CD8-positive, alpha-beta memory T cell (primary cell): Measurements from ENCODE around the gene ITPR2. TPM values are rescaled to one million over a fixed set of nuclear protein-coding genes. Genes with fewer than 3 reads are reported as not detected.
A peak's percentile ranks its signal among the peaks of the same experiment; 100 is the strongest.
"Not testable (repeated sequence)": the region's sequence is repeated elsewhere in the genome, so short reads cannot be mapped to it uniquely, and the experiment has no call there.

Experiments used
- CTCF ChIA-PET: fragments of 350-600 bp; sonication (Branson Sonifier 250); formaldehyde crosslinking; loops from one replicate; lab custom pipeline; 2021; ENCODE audit warnings: antibody characterized with exemption; lab: Charles Lee
- POLR2A ChIA-PET: fragments of 350-600 bp; sonication (Branson Sonifier 250); formaldehyde crosslinking; loops from one replicate; lab custom pipeline; 2021; ENCODE audit warnings: antibody characterized with exemption; lab: Charles Lee
- DNase-seq, 5 donors: peaks; one replicate each; pipeline versions ENCODE4 v3.0.0 to v3.0.0-alpha.2; 2020 to 2022; ENCODE audit warnings: mixed read lengths in 1 of 5
- H3K27ac ChIP-seq: one replicate; pipeline ENCODE4 v1.7.0; 2013; ENCODE audit warnings: low read depth, mild to moderate bottlenecking, low read length, moderate library complexity
- H3K27me3 ChIP-seq: 2 replicates; pipeline ENCODE4 v1.7.0; 2013; ENCODE audit warnings: low read length, mild to moderate bottlenecking; ENCODE audit not compliant: insufficient read depth, poor library complexity, severe bottlenecking
- H3K36me3 ChIP-seq: 2 replicates; pipeline ENCODE4 v1.7.0; 2013; ENCODE audit warnings: mild to moderate bottlenecking, low read length, moderate library complexity; ENCODE audit not compliant: insufficient read depth
- H3K4me1 ChIP-seq: 2 replicates; pipeline ENCODE4 v1.7.0; 2013; ENCODE audit warnings: mild to moderate bottlenecking, low read length, moderate library complexity; ENCODE audit not compliant: insufficient read depth
- H3K4me3 ChIP-seq: 2 replicates; pipeline ENCODE4 v1.7.0; 2013; ENCODE audit warnings: mild to moderate bottlenecking, low read length
- H3K9me3 ChIP-seq: 2 replicates; pipeline ENCODE4 v1.7.0; 2013; ENCODE audit warnings: mild to moderate bottlenecking, low read length
- H3K27ac Mint-ChIP-seq, 8 donors: one replicate each; pipeline ENCODE4 v1.8.0; 2020 to 2021; ENCODE audit warnings: mixed read lengths in 8 of 8, mild to moderate bottlenecking in 6 of 8, inconsistent platforms in 3 of 8, moderate library complexity in 3 of 8
- H3K27me3 Mint-ChIP-seq, 2 donors: one replicate each; pipeline ENCODE4 v1.8.0; 2020 to 2021; ENCODE audit warnings: mixed read lengths in 2 of 2, mild to moderate bottlenecking in 1 of 2, moderate library complexity in 1 of 2
- H3K36me3 Mint-ChIP-seq, 3 donors: one replicate each; pipeline ENCODE4 v1.8.0; 2020 to 2021; ENCODE audit warnings: mixed read lengths in 3 of 3, inconsistent platforms in 1 of 3, mild to moderate bottlenecking in 1 of 3
- H3K4me1 Mint-ChIP-seq, 3 donors: one replicate each; pipeline ENCODE4 v1.8.0; 2020 to 2021; ENCODE audit warnings: mixed read lengths in 3 of 3, inconsistent platforms in 1 of 3, mild to moderate bottlenecking in 1 of 3
- H3K4me3 Mint-ChIP-seq, 7 donors: one replicate each; pipeline ENCODE4 v1.8.0; 2020 to 2021; ENCODE audit warnings: mixed read lengths in 7 of 7, mild to moderate bottlenecking in 6 of 7, moderate library complexity in 4 of 7, inconsistent platforms in 2 of 7
- H3K9me3 Mint-ChIP-seq, 5 donors: one replicate each; pipeline ENCODE4 v1.8.0; 2020 to 2022; ENCODE audit warnings: mixed read lengths in 5 of 5, mild to moderate bottlenecking in 3 of 5, moderate library complexity in 2 of 5, inconsistent platforms in 1 of 5
- polyA plus RNA-seq: library from polyadenylated mRNA; unstranded; fragments of 300-500 nt; fragmentation: Illumina TruSeq; gene quantifications from one replicate; pipeline ENCODE4 v1.2.3, GENCODE V29; 2021
- total RNA-seq, 2 experiments: library from RNA; stranded (reverse); gene quantifications; one replicate each; pipeline ENCODE4 v1.2.3, GENCODE V29; 2021

ITPR2 gene
- total and polyA plus RNA-seq, 3 experiments from 2014 or later = 13.0 to 29.4 (median 24.0) TPM

- POLR2A ChIA-PET = no interaction called here
- Histone ChIP-seq H3K4me3 (no peak overlapping the region), H3K9me3 (no peaks in the 10 kb centered on the region), H3K27ac (no peak overlapping the region), H3K36me3 (no peaks in the 10 kb centered on the region), H3K4me1 (no peaks in the 10 kb centered on the region), H3K27me3 (no peaks in the 10 kb centered on the region)
- no peak for DNase-seq
- H3K4me1 Mint-ChIP-seq = no peaks in the 10 kb centered on the region
- H3K4me3 Mint-ChIP-seq = no peak overlapping the region
- peaks cover 34 to 53% (median 49%) of the 10 kb centered on the region in 3 donors for H3K36me3 Mint-ChIP-seq
- H3K27ac Mint-ChIP-seq = no peak overlapping the region
- CTCF ChIA-PET = no interaction called here
- H3K9me3 Mint-ChIP-seq = peaks cover 0 to 8% (median 4%) of the 10 kb centered on the region in 5 donors
- H3K27me3 Mint-ChIP-seq = no peaks in the 10 kb centered on the region
Measured at GRCh38 chr12:26648584-26648983, 184.4 kb downstream of the ITPR2 start.

DNA sequence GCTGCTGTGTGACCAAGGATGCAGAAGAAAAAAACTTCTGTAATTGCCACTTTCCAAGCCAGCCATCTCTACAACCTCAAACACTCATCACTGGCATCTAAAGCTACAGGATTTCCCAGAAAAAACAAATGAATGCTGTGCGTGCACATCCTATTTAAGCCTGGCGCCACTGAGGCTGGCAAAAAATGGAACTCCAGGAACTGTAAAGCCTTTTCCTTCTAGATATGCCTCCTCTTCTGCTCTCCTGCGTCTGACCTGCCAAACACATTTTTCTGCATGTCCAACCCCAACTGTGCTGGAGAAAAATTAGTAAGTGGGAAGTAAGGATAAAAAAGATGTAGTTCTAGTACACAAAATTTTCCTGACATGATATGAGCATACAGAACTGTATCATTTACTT is 184.9 kb downstream of the ITPR2 start:
- Mint-ChIP-seq H3K27me3 (no peaks in the 10 kb centered on the region), H3K4me1 (no peaks in the 10 kb centered on the region), H3K9me3 (peaks cover 0 to 8% (median 4%) of the 10 kb centered on the region in 5 donors), H3K27ac (peak overlapping the region in 1 of 8 donors; percentile 69), H3K36me3 (peaks cover 32 to 53% (median 48%) of the 10 kb centered on the region in 3 donors), H3K4me3 (no peak overlapping the region)
- POLR2A ChIA-PET = no interaction called here
- Histone ChIP-seq H3K27ac (no peak overlapping the region), H3K4me3 (no peak overlapping the region), H3K36me3 (no peaks in the 10 kb centered on the region), H3K4me1 (no peaks in the 10 kb centered on the region), H3K27me3 (no peaks in the 10 kb centered on the region), H3K9me3 (no peaks in the 10 kb centered on the region)
- DNase-seq = no peak
- CTCF ChIA-PET = no interaction called here

DNA sequence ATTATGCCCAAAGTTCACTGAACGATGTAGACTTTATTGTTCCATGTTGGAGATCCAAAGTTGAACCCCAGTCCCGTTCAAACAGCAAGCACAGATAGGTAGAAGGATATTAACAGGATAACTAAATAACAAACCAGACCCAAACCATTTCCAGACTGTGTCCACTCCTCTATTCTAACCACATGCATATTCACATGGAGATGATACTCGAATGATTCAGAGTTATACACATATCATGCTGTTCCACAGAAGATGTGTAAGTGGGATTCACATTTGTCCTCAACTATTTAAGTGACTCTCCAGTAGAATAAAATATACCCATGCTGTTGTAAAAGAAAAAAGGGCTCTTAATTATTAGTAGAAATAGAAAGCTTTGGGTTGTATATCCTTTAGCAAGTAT is 185.9 kb downstream of the ITPR2 start:
- ChIA-PET CTCF (no interaction called here), POLR2A (no interaction called here)
- peaks cover 24 to 44% (median 38%) of the 10 kb centered on the region in 3 donors for H3K36me3 Mint-ChIP-seq
- H3K27me3 Mint-ChIP-seq = no peaks in the 10 kb centered on the region
- no peaks in the 10 kb centered on the region for H3K4me1 Mint-ChIP-seq
- DNase-seq = no peak
- H3K27ac Mint-ChIP-seq = peak overlapping the region in 1 of 8 donors; percentile 1
- Histone ChIP-seq H3K36me3 (no peaks in the 10 kb centered on the region), H3K27me3 (no peaks in the 10 kb centered on the region), H3K27ac (no peak overlapping the region), H3K4me1 (no peaks in the 10 kb centered on the region), H3K4me3 (no peak overlapping the region), H3K9me3 (no peaks in the 10 kb centered on the region)
- H3K9me3 Mint-ChIP-seq = peaks cover 0 to 8% (median 4%) of the 10 kb centered on the region in 5 donors
- H3K4me3 Mint-ChIP-seq = no peak overlapping the region

- CTCF ChIA-PET = no interaction called here
- Histone ChIP-seq H3K4me3 (no peak overlapping the region), H3K36me3 (no peaks in the 10 kb centered on the region), H3K9me3 (no peaks in the 10 kb centered on the region), H3K27ac (no peak overlapping the region), H3K27me3 (no peaks in the 10 kb centered on the region), H3K4me1 (no peaks in the 10 kb centered on the region)
- Mint-ChIP-seq H3K4me3 (no peak overlapping the region), H3K4me1 (no peaks in the 10 kb centered on the region), H3K27ac (no peak overlapping the region), H3K36me3 (peaks cover 24 to 39% (median 33%) of the 10 kb centered on the region in 3 donors), H3K27me3 (no peaks in the 10 kb centered on the region), H3K9me3 (peaks cover 0 to 3% (median 0%) of the 10 kb centered on the region in 5 donors)
- POLR2A ChIA-PET = no interaction called here
- no peak for DNase-seq
Measured at GRCh38 chr12:26646571-26646970, 186.4 kb downstream of the ITPR2 start.

DNA sequence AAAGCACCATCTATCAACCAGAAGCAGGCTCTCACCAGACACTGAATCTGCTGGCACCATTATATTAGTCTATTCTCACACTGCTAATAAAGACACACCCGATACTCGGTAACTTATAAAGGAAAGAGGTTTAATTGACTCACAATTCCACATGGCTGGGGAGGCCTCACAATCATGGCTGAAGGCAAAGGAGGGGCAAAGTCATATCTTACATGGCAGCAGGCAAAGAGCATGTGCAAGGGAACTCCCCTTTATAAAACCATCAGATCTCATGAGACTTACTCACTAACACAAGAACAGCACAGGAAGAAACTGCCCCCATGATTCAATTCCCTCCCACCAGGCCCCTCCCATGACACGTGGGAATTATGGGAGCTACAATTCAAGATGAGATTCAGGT is 188.6 kb downstream of the ITPR2 start:
- Mint-ChIP-seq H3K27ac (peak overlapping the region in 1 of 8 donors; percentile 12), H3K36me3 (peaks cover 21 to 33% (median 24%) of the 10 kb centered on the region in 3 donors)
- CTCF ChIA-PET, H3K9me3 ChIP-seq, H3K4me3 ChIP-seq, H3K27me3 ChIP-seq, H3K4me1 ChIP-seq, H3K4me3 Mint-ChIP-seq, H3K27ac ChIP-seq, H3K9me3 Mint-ChIP-seq, POLR2A ChIA-PET, DNase-seq, H3K36me3 ChIP-seq, H3K27me3 Mint-ChIP-seq, H3K4me1 Mint-ChIP-seq: not testable (repeated sequence)

DNA sequence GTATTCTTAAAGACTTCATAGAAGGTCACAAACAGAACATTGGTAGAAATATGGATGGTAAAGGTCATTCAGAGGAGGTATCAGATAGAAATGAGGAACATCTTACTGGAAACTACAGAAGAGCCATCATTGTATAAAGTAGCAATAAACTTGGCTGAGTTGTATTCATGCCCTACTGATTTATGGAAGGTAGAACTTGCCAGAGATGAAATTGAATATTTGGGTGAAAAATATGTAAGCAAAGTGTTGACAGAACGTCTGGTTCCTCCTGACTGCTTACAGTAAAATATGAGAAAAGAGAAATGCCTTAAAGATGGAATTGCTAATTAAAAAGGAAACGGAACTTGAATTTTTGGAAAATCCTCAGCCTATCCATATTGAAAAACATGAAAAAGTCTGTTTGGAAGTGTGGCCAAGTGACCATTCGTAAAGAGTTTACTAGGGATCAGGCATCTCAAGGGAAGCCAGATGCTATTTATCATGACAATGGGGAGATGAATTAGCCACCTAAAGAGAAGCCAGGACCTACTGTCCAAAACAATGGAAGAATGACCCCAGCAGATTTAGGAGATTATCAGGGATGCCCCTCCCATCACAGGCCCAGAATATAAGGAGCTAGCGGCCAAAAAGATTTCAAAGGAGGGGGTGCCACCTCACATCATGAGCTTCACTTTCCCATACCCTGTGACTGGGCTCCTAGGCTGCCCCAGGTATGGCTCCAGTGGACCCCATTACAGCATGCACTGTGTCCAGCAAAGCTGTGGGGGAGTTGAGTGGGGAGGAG is 189.3 kb downstream of the ITPR2 start:
- Histone ChIP-seq H3K36me3 (no peaks in the 10 kb centered on the region), H3K9me3 (no peaks in the 10 kb centered on the region), H3K4me3 (no peak overlapping the region), H3K27ac (no peak overlapping the region), H3K27me3 (no peaks in the 10 kb centered on the region), H3K4me1 (no peaks in the 10 kb centered on the region)
- DNase-seq = no peak
- Mint-ChIP-seq H3K4me3 (no peak overlapping the region), H3K4me1 (no peaks in the 10 kb centered on the region), H3K36me3 (peaks cover 22 to 32% (median 25%) of the 10 kb centered on the region in 3 donors), H3K27ac (no peak overlapping the region), H3K27me3 (no peaks in the 10 kb centered on the region), H3K9me3 (no peaks in the 10 kb centered on the region)
- ChIA-PET POLR2A (no interaction called here), CTCF (no interaction called here)

GRCh38 chr12:26642361-26642760 is 190.6 kb downstream of the ITPR2 start:
- Mint-ChIP-seq H3K27ac (no peak overlapping the region), H3K4me3 (no peak overlapping the region), H3K36me3 (peaks cover 18 to 27% (median 26%) of the 10 kb centered on the region in 3 donors), H3K27me3 (no peaks in the 10 kb centered on the region), H3K4me1 (no peaks in the 10 kb centered on the region), H3K9me3 (no peaks in the 10 kb centered on the region)
- Histone ChIP-seq H3K9me3 (no peaks in the 10 kb centered on the region), H3K4me1 (no peaks in the 10 kb centered on the region), H3K36me3 (no peaks in the 10 kb centered on the region), H3K27me3 (no peaks in the 10 kb centered on the region), H3K27ac (no peak overlapping the region), H3K4me3 (no peak overlapping the region)
- ChIA-PET CTCF (no interaction called here), POLR2A (no interaction called here)
- no peak for DNase-seq

DNA sequence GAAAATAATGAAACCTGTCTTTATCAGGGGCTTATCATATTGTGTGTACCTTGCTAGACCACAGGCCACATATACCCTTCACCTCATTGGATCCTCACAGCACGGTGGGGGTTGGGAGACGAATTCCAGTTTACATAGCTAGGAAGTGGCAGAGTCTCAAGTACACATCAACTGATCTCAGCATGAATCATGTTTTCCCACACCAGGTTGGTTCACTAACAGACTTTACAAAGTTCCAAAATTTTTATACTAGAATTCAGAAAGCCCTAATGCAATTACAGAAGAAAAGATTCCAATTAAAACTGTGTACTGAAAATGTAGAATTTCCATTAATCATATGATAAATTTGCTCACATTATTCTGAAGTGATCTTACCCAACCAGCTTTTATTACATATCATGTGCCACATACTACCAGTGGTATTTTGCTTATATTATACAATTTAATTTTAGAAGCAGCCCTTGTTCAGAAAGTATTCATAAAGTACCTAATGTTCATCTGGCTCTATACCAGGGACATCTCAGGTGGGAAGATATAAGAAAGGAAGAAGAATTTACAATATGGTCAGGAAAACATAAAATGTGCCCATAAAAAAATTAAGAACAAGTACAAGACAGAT is 196.2 kb downstream of the ITPR2 start:
- H3K9me3 ChIP-seq = no peaks in the 10 kb centered on the region
- H3K27ac ChIP-seq = no peak overlapping the region
- H3K4me3 ChIP-seq = no peak overlapping the region
- no peak overlapping the region for H3K27ac Mint-ChIP-seq
- CTCF ChIA-PET = no interaction called here
- peaks cover 14 to 24% (median 16%) of the 10 kb centered on the region in 3 donors for H3K36me3 Mint-ChIP-seq
- DNase-seq = no peak
- H3K4me1 ChIP-seq = no peaks in the 10 kb centered on the region
- H3K4me3 Mint-ChIP-seq = no peak overlapping the region
- no peaks in the 10 kb centered on the region for H3K4me1 Mint-ChIP-seq
- H3K9me3 Mint-ChIP-seq = no peaks in the 10 kb centered on the region
- no peaks in the 10 kb centered on the region for H3K36me3 ChIP-seq
- POLR2A ChIA-PET = no interaction called here
- H3K27me3 ChIP-seq = no peaks in the 10 kb centered on the region
- no peaks in the 10 kb centered on the region for H3K27me3 Mint-ChIP-seq
